GM10266 (cell line): Measurements from ENCODE around the gene TESK2.
"Not testable (repeated sequence)": the region's sequence is repeated elsewhere in the genome, so short reads cannot be mapped to it uniquely, and the experiment has no call there.

Experiments
- DNase-seq: peaks from one replicate; pipeline ENCODE4 v3.0.0; 2012; ENCODE audit errors: extremely low spot score
- TF ChIP-seq, protein P1 (sequence below): IDR thresholded peaks from 2 replicates; pipeline ENCODE4 v1.5.1; 2012; ENCODE audit warnings: mild to moderate bottlenecking, low read depth; ENCODE audit not compliant: control insufficient read depth, insufficient read depth; ENCODE audit errors: missing control alignments

TESK2 gene

DNA sequence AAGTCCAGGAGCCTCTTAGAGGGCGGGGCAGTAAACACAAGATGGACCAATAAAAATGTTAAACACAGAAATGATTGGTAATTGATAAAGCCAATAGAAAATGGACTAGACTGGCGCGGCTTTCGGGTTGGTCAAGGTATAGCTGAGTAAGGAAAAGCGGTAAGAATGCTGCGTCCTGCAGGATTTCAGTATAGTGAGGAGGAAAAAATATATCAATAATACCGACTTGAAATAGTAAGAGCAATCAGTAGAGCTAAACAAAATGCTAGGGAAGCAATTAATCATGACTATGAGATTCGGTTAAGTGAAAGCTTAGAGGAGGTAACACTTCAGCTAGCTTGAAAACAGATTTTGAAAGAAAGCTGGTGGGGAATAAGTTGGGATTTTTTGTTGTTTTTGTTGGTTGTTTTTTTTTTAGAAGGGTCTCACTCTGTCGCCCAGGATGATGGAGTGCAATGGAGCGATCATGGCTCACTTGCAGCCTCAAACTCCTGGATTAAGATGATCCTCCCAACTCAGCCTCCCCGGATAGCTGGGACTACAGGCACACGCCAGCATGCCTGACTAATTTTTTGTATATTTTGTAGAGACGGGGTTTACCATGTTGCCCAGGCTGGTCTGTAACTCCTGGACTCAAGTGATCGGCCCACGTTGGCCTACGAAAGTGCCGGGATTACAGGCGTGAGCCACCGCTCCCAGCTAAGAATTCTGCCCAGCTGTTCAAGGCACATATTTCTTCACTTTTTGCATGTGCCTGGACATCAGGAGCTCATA, 711 bp upstream of the TESK2 start:
- DNase-seq: no peak
- TF ChIP-seq, protein P1, sequence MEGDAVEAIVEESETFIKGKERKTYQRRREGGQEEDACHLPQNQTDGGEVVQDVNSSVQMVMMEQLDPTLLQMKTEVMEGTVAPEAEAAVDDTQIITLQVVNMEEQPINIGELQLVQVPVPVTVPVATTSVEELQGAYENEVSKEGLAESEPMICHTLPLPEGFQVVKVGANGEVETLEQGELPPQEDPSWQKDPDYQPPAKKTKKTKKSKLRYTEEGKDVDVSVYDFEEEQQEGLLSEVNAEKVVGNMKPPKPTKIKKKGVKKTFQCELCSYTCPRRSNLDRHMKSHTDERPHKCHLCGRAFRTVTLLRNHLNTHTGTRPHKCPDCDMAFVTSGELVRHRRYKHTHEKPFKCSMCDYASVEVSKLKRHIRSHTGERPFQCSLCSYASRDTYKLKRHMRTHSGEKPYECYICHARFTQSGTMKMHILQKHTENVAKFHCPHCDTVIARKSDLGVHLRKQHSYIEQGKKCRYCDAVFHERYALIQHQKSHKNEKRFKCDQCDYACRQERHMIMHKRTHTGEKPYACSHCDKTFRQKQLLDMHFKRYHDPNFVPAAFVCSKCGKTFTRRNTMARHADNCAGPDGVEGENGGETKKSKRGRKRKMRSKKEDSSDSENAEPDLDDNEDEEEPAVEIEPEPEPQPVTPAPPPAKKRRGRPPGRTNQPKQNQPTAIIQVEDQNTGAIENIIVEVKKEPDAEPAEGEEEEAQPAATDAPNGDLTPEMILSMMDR: no peak

DNA sequence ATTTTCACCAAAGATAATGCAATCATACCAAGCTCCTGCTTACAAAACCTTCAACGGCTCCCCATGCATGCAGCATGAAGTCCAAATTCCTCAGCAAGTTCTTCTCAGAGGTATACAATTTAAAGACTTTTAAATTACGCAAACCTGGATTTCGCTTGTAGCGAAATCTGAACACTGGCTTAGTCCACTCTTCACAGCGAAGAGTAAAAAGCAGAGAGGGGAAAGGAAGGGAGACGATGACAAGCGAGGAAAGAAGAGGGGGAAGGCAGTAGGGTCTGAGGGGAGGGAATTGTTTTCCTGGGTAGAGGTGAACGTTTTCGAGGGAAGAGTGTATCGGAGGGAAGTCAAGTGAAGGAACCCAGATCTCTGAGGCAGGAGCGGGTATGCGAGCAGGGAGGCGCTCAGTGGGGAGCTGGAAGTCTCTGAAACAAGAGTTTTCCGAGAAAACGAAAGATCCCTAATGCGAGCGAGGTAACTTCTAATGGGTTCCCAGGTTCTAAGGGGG, 790 bp downstream of the TESK2 start:
- no peak for DNase-seq
- TF ChIP-seq, protein P1: no peak

DNA sequence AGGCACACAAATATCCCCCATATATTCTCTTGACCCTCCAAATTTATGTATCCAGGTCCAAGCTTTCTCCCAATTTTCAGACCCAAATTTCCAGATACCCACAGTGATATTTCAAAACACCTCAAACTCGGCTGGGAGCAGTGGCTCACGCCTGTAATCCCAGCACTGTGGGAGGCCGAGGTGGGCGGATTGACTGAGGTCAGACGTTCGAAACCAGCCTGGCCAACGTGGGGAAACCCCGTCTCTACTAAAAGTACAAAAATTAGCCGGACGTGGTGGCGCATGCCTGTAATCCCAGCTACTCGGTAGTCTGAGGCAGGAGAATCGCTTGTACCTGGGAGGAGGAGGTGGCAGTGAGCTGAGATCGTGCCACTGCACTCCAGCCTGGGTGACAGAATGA, 1.6 kb downstream of the TESK2 start:
- DNase-seq: not testable (repeated sequence)

DNA sequence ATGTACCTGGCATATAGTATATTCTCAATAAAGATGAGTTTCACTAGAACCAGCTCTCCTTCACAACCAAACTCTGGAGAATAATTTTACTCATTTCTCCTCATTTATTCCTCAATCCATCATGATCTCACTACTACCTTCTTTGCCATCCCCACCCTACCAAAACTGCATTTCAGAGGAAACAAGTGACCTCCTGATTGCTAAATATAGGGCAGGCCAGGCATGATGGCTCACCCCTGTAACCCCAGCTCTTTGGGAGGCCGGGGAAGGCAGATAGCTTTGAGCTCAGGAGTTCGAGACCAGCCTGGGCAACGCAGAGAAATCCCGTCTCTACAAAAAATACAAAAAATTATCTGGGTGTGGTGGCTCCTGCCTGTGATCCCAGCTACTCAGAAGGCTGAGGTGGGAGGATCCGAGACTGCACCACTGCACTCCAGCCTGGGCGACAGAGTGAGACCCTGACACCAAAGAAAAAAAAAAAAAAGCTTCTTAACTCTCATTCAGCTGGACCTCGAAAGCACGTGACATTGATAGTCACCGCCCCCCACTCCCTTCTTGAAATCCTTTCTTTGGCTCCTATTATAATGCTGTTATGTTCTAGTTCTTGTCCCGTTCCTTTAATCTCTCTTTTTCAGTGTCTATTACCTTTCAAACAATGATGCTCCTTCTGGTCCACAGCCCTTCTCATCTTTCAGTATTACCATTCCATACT, 2.1 kb downstream of the TESK2 start:
- no peak for DNase-seq
- TF ChIP-seq, protein P1: no peak

DNA sequence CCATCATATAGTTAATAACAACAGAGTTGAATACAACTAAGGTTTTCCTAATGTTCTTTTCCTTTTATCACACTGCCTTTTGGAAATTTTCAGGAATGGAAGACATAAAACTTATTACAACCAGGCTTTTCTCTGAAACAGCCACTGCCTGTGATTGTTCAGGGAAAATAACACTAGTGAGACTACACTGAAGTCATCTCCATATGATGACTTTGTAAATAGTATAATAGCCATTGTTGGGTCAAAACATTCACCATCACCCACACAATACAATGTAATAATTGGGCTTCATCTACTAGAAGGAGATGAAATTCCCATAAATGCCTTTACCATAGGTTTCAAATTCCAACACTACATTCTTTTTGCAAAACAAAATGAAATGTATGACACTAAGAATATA, 5.0 kb downstream of the TESK2 start:
- no peak for DNase-seq
- TF ChIP-seq, protein P1: no peak

DNA sequence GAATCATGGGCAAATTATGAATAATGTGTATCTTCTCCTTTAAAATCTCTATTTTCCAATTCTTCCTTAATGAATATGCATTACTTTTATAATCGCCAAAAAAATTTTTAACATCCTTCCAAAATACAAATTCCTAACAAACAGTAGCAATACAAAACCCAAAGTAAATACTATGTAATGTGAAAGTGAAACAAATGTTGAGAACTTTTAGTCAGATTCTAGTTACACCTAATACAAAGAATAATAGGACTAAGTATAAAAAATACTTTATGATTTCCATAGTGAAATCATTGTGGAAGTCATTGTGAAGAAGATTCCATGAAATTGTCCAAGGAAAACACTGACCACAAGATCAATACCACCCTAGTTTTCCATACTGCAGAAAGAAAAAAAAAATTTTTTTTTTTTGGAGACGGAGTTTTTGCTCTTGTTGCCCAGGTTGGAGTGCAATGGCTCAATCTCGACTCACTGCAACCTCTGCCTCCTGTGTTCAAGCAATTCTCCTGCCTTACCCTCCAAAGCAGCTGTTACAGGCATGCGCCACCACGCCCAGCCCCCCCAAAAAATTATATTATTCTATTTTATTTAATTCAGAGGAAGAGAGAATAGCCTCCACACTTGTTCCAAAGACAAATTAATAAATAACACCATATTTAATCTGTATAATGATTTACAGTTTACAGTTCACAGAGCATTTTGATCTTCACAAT, 11.8 kb downstream of the TESK2 start:
- TF ChIP-seq, protein P1: no peak
- no peak for DNase-seq

DNA sequence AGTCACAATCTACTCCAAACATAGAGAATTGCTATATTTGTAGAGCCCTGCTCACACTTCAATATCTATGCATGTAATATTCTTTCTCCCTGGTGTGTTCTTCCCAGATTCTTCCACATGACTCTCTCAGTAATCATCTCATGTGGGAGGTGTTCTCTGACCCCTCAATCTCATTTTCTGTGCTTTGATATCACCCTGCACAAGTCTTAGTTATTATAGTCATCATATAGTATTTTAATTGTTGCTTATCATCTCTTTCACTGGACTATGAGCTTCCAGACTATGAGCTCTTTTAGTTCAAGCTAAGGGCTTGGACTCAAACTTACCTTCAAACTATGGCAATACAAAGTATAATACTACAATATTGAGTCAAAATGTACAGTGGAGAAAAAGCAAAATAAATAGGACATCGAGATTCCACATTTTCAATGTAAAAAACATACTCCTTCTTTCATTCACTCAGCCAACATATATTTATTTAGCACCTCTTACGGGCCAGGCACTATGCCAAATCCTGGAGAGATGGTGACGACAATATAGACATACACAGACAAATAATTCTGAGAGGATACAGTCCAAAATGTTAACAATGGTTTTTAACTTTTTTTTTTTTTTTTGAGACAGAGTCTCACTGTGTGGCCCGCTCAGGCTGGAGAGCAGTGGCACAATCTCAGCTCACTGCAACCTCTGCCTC, 12.7 kb downstream of the TESK2 start:
- DNase-seq: no peak
- TF ChIP-seq, protein P1: no peak
